ENCODE measurements around the gene TMEM121B. TPM values are rescaled to one million over a fixed set of nuclear protein-coding genes. Genes with fewer than 3 reads are reported as not detected.

TMEM121B gene
- polyA plus RNA-seq, 3 donors, result 1.4 to 3.2 (median 1.9) TPM

DNA sequence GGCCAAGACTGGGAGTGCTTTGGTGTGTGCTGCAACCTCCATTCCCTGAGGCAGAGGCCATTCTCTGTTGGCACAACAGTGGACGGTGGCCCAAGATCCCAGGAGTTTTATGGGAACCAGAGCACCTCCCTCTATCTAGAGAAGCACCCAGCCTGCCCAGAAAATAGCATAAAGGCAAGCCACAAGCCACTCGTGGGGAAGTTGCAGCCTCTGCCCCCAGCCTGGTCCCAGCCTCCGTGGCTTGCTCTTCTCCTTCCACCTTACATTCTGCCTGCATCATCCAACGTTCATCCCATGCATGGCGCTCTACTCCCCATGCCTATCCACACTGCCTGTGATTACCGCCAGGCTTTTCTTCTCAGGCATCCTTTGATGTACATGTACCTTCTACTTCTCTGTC is 20.5 kb downstream of the TMEM121B start:
- TF ChIP-seq, protein P1, sequence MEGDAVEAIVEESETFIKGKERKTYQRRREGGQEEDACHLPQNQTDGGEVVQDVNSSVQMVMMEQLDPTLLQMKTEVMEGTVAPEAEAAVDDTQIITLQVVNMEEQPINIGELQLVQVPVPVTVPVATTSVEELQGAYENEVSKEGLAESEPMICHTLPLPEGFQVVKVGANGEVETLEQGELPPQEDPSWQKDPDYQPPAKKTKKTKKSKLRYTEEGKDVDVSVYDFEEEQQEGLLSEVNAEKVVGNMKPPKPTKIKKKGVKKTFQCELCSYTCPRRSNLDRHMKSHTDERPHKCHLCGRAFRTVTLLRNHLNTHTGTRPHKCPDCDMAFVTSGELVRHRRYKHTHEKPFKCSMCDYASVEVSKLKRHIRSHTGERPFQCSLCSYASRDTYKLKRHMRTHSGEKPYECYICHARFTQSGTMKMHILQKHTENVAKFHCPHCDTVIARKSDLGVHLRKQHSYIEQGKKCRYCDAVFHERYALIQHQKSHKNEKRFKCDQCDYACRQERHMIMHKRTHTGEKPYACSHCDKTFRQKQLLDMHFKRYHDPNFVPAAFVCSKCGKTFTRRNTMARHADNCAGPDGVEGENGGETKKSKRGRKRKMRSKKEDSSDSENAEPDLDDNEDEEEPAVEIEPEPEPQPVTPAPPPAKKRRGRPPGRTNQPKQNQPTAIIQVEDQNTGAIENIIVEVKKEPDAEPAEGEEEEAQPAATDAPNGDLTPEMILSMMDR (IDR thresholded peaks at IDR 0.05), result no peak
- H3K27ac ChIP-seq (ENCODE audit: low read depth in 1 of 2, low read length in 2 of 2), result peak overlapping the region; percentile 80 to 87

DNA sequence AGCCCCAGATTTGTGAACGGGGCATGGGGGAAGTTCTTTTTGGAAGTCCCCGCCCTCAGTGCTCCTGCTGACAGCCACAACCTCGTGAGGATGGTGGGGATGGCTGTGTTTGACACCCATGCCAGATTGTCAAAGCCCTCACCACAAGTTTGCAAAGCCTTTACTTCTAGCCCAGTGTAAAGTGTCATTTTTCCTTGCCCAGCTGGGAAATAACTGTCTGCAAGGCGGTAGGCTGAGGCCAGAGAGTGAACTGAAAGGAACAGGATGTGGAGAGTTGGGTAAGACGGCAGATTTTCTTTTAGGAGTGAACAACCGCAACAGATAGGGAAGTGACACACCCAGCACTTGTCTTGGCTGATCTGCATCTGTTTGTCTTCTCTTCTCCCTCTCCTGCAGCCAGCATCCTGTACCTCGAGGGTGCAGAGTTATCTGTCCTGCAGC is 22.8 kb downstream of the TMEM121B start:
- Histone ChIP-seq H3K36me3 (replicated peaks in 1 of 2; ENCODE audit: control insufficient read depth in 1 of 2, insufficient read depth in 2 of 2, low read length in 2 of 2) (peaks cover 67 to 69% of the 10 kb centered on the region in 2 donors), H3K4me3 (replicated peaks in 1 of 3; ENCODE audit: low read depth in 2 of 3, low read length in 3 of 3) (peak overlapping the region in 1 of 3 experiments; percentile 57), H2AFZ (ENCODE audit: insufficient read depth, low read depth, low read length, poor library complexity, severe bottlenecking) (no peak overlapping the region), H3K9ac (ENCODE audit: insufficient read depth, low read length, poor library complexity, severe bottlenecking) (no peak overlapping the region), H3K79me2 (ENCODE audit: insufficient read depth, low read length) (peaks cover 97% of the 10 kb centered on the region), H3K4me1 (ENCODE audit: control insufficient read depth in 1 of 2, insufficient read depth in 2 of 2, low read length in 2 of 2) (peaks cover 98 to 100% of the 10 kb centered on the region in 2 donors), H3K9me3 (replicated peaks in 1 of 2; ENCODE audit: control insufficient read depth in 1 of 2, insufficient read depth in 1 of 2, low read length in 2 of 2) (no peaks in the 10 kb centered on the region), H4K20me1 (ENCODE audit: insufficient read depth, low read length) (peaks cover 94% of the 10 kb centered on the region), H3K4me2 (replicated peaks; ENCODE audit: extremely low read depth, low read length, poor library complexity, severe bottlenecking) (peak overlapping the region; percentile 54), H3K27ac (ENCODE audit: low read depth in 1 of 2, low read length in 2 of 2) (peak overlapping the region; percentile 80 to 87), H3K27me3 (ENCODE audit: control insufficient read depth in 2 of 2, insufficient read depth in 2 of 2, low read length in 2 of 2) (no peaks in the 10 kb centered on the region)
- WGBS (ENCODE audit: insufficient coverage), result 0% methylated on average over 3 of the region's 7 CpGs
- H3K4me3 Mint-ChIP-seq, result peak overlapping the region; percentile 68 to 85
- TF ChIP-seq, protein P1 (IDR thresholded peaks at IDR 0.05), result no peak
- peaks cover 0 to 3% (median 0%) of the 10 kb centered on the region in 7 donors for H3K9me3 Mint-ChIP-seq
- peaks cover 97% of the 10 kb centered on the region for H3K4me1 Mint-ChIP-seq
- peaks cover 0 to 2% (median 0%) of the 10 kb centered on the region in 3 donors for H3K27me3 Mint-ChIP-seq (ENCODE audit: low read depth in 3 of 3)
- DNase-seq, result peak; percentile 79 to 89 (median 88)
- intact Hi-C loops (cut with micrococcal nuclease), result loop anchor here in 1 of 2 donors (1.0 kb wide), 1 partner anchor 9 kb away; no protein-coding TSS in a partner anchor
- peak overlapping the region; percentile 78 to 97 (median 93) for H3K27ac Mint-ChIP-seq
- peaks cover 62 to 90% of the 10 kb centered on the region in 2 donors for H3K36me3 Mint-ChIP-seq

More for the DNA sequence above, 20.5 kb downstream of the TMEM121B start:
- H3K4me1 Mint-ChIP-seq, result peaks cover 94% of the 10 kb centered on the region
- Histone ChIP-seq H2AFZ (ENCODE audit: insufficient read depth, low read depth, low read length, poor library complexity, severe bottlenecking) (no peak overlapping the region), H3K79me2 (ENCODE audit: insufficient read depth, low read length) (peaks cover 92% of the 10 kb centered on the region), H3K27me3 (ENCODE audit: control insufficient read depth in 2 of 2, insufficient read depth in 2 of 2, low read length in 2 of 2) (no peaks in the 10 kb centered on the region), H3K36me3 (replicated peaks in 1 of 2; ENCODE audit: control insufficient read depth in 1 of 2, insufficient read depth in 2 of 2, low read length in 2 of 2) (peaks cover 78 to 88% of the 10 kb centered on the region in 2 donors), H4K20me1 (ENCODE audit: insufficient read depth, low read length) (peaks cover 88% of the 10 kb centered on the region), H3K4me1 (ENCODE audit: control insufficient read depth in 1 of 2, insufficient read depth in 2 of 2, low read length in 2 of 2) (peaks cover 100% of the 10 kb centered on the region in 2 donors), H3K4me3 (replicated peaks in 1 of 3; ENCODE audit: low read depth in 2 of 3, low read length in 3 of 3) (peak overlapping the region in 1 of 3 experiments; percentile 57), H3K9me3 (replicated peaks in 1 of 2; ENCODE audit: control insufficient read depth in 1 of 2, insufficient read depth in 1 of 2, low read length in 2 of 2) (no peaks in the 10 kb centered on the region), H3K4me2 (replicated peaks; ENCODE audit: extremely low read depth, low read length, poor library complexity, severe bottlenecking) (peak overlapping the region; percentile 54), H3K9ac (ENCODE audit: insufficient read depth, low read length, poor library complexity, severe bottlenecking) (no peak overlapping the region)
- DNase-seq, result no peak
- peaks cover 0 to 2% (median 2%) of the 10 kb centered on the region in 3 donors for H3K27me3 Mint-ChIP-seq (ENCODE audit: low read depth in 3 of 3)
- 19% methylated on average over 6 of the region's 6 CpGs for WGBS (ENCODE audit: insufficient coverage)
- peaks cover 0 to 3% (median 0%) of the 10 kb centered on the region in 7 donors for H3K9me3 Mint-ChIP-seq
- peak overlapping the region; percentile 51 to 75 for H3K4me3 Mint-ChIP-seq
- peaks cover 72 to 91% of the 10 kb centered on the region in 2 donors for H3K36me3 Mint-ChIP-seq
- H3K27ac Mint-ChIP-seq, result peak overlapping the region; percentile 78 to 97 (median 94)
- intact Hi-C loops (cut with micrococcal nuclease), result loop anchor here (2.0 to 10.0 kb wide), 4 partner anchors 14 to 674 kb away; partner anchors contain the start of gene BID (in 1 of the 2)

Measured in CD14-positive monocyte (primary cell).